OCI-LY3 (cell line): ENCODE measurements around the gene CD96.

ENCODE experiments used
- EZH2phosphoT487 ChIP-seq: fragments of 200-600 bp; shearing (Covaris generic); IDR thresholded peaks from 2 replicates; pipeline ENCODE4 v1.6.1; 2018; ENCODE audit warnings: antibody characterized with exemption, mixed run types, low read depth
- TF ChIP-seq, protein P1 (sequence below): fragments of 200-600, 300-600 bp; sonication (generic); IDR thresholded peaks from 2 replicates; pipeline ENCODE4 v1.5.1; 2014; ENCODE audit warnings: antibody characterized with exemption, low read length, low read depth

DNA sequence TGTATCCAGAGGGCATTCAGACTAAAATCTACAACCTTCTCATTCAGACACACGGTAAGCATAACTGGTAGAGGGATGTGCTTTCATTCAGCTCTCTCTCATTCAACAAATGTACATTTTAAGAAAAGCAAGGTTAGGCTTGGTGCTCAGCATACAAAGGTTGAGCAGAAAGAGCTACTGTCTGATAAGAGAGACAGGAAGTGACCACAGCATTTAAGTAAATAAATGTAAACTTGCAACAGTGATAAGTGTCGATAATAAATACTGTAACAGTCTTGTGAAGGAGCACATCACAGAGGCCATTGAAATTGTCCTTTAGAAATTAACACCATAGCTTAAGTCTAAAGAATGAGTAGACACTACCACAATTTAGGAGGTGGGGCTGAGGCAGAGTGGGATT, 3.4 kb downstream of the CD96 start:
- TF ChIP-seq, protein P1, sequence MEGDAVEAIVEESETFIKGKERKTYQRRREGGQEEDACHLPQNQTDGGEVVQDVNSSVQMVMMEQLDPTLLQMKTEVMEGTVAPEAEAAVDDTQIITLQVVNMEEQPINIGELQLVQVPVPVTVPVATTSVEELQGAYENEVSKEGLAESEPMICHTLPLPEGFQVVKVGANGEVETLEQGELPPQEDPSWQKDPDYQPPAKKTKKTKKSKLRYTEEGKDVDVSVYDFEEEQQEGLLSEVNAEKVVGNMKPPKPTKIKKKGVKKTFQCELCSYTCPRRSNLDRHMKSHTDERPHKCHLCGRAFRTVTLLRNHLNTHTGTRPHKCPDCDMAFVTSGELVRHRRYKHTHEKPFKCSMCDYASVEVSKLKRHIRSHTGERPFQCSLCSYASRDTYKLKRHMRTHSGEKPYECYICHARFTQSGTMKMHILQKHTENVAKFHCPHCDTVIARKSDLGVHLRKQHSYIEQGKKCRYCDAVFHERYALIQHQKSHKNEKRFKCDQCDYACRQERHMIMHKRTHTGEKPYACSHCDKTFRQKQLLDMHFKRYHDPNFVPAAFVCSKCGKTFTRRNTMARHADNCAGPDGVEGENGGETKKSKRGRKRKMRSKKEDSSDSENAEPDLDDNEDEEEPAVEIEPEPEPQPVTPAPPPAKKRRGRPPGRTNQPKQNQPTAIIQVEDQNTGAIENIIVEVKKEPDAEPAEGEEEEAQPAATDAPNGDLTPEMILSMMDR, result no peak
- no peak for TF ChIP-seq EZH2phosphoT487
